Upper lobe of right lung (tissue), 1 donor: ENCODE data around the gene GGCT. TPM values are rescaled to one million over a fixed set of nuclear protein-coding genes. Genes with fewer than 3 reads are reported as not detected.
"Not testable (repeated sequence)": the region's sequence is repeated elsewhere in the genome, so short reads cannot be mapped to it uniquely, and the experiment has no call there.

Experiments
- ATAC-seq: fragments of 200-7000 bp; cut with Tn5 transposase; one replicate; pipeline ENCODE4 v1.9.1; 2020; ENCODE audit warnings: mild to moderate bottlenecking, moderate library complexity
- DNase-seq: peaks from one replicate; pipeline ENCODE4 v3.0.0-alpha.2; 2020
- H3K27ac ChIP-seq: fragments of 200-600 bp; one replicate; pipeline ENCODE4 v1.8.0; 2022
- H3K27me3 ChIP-seq: fragments of 200-600 bp; one replicate; pipeline ENCODE4 v1.8.0; 2022; ENCODE audit warnings: mild to moderate bottlenecking
- H3K36me3 ChIP-seq: fragments of 200-600 bp; one replicate; pipeline ENCODE4 v1.8.0; 2022
- H3K4me1 ChIP-seq: fragments of 200-600 bp; one replicate; pipeline ENCODE4 v1.8.0; 2022
- H3K4me3 ChIP-seq: fragments of 200-600 bp; one replicate; pipeline ENCODE4 v1.8.0; 2022; ENCODE audit warnings: mild to moderate bottlenecking
- H3K9me3 ChIP-seq: fragments of 200-600 bp; one replicate; pipeline ENCODE4 v1.8.0; 2022
- CTCF ChIP-seq: fragments of 200-600 bp; IDR thresholded peaks from one replicate; pipeline ENCODE4 v1.8.0; 2022; ENCODE audit warnings: antibody characterized with exemption
- intact Hi-C: fragments of 100-400 bp; cut with DNase I; formaldehyde crosslinking; loops from one replicate; pipeline ENCODE4 v1.11.0; 2022
- total RNA-seq: library from RNA; stranded (reverse); fragmentation: NEBNext Ultra II Directional; extraction: Animal tissue kit (Norgen Biotek cat#: 25700); gene quantifications from one replicate; pipeline ENCODE4 v1.2.1, GENCODE V29; 2021
- donor health status: DM: no; HTN: yes; CAD: no; lungs with severe emphysema.

GGCT gene
- total RNA-seq, 1 donor from 2014 or later: 25.6 TPM

GRCh38 chr7:30485667-30486066 is 19.0 kb downstream of the GGCT start:
- Histone ChIP-seq H3K4me1 (no peaks in the 10 kb centered on the region), H3K36me3 (no peaks in the 10 kb centered on the region), H3K4me3 (no peak overlapping the region), H3K9me3 (no peaks in the 10 kb centered on the region), H3K27ac (no peak overlapping the region), H3K27me3 (no peaks in the 10 kb centered on the region)
- intact Hi-C loops: no loop called here
- ATAC-seq (no peak), DNase-seq (no peak)
- no peak for TF ChIP-seq CTCF

GRCh38 chr7:30481416-30481815 is 23.2 kb downstream of the GGCT start:
- ATAC-seq, H3K27me3 ChIP-seq, DNase-seq, intact Hi-C loops, H3K27ac ChIP-seq, H3K4me3 ChIP-seq, H3K36me3 ChIP-seq, H3K9me3 ChIP-seq: not testable (repeated sequence)
- peaks cover 19% of the 10 kb centered on the region for H3K4me1 ChIP-seq

GRCh38 chr7:30479202-30480120 is 25.2 kb downstream of the GGCT start:
- intact Hi-C loops: no loop called here
- DNase-seq (no peak), ATAC-seq (no peak)
- no peak for TF ChIP-seq CTCF
- Histone ChIP-seq H3K4me3 (peak overlapping the region; percentile 67), H3K4me1 (peaks cover 39% of the 10 kb centered on the region), H3K9me3 (no peaks in the 10 kb centered on the region), H3K27me3 (no peaks in the 10 kb centered on the region), H3K27ac (peak overlapping the region; percentile 94), H3K36me3 (no peaks in the 10 kb centered on the region)

GRCh38 chr7:30478349-30479201 is 26.1 kb downstream of the GGCT start, which contains the start of gene NOD1:
TSS of gene NOD1 (minus strand) at chr7:30478784. CDS start at chr7:30456921, 21,863 bp downstream.
- H3K4me1 ChIP-seq: peaks cover 47% of the 10 kb centered on the region
- TF ChIP-seq CTCF: peak; percentile 9
- H3K27ac ChIP-seq: peak within 1 kb of the TSS; percentile 94
- H3K9me3 ChIP-seq: no peaks in the 10 kb centered on the region
- intact Hi-C loops: no loop called here
- H3K4me3 ChIP-seq: peak within 1 kb of the TSS; percentile 67
- no peaks in the 10 kb centered on the region for H3K27me3 ChIP-seq
- no peaks in the 10 kb centered on the region for H3K36me3 ChIP-seq
- DNase-seq: peak; percentile 93
- ATAC-seq: peak; percentile 97

GRCh38 chr7:30476459-30477145 is 28.0 kb downstream of the GGCT start:
- DNase-seq: no peak
- intact Hi-C loops: no loop called here

More at GRCh38 chr7:30476459-30477145, 28.0 kb downstream of the GGCT start:
- no peaks in the 10 kb centered on the region for H3K27me3 ChIP-seq
- no peak for TF ChIP-seq CTCF
- no peaks in the 10 kb centered on the region for H3K9me3 ChIP-seq
- peaks cover 67% of the 10 kb centered on the region for H3K4me1 ChIP-seq
- H3K27ac ChIP-seq: peak overlapping the region; percentile 94
- ATAC-seq: peak; percentile 31
- H3K4me3 ChIP-seq: peak overlapping the region; percentile 67
- no peaks in the 10 kb centered on the region for H3K36me3 ChIP-seq
